Neuronal stem cell (in vitro differentiated cells): ENCODE data around the gene SMC3.

ENCODE experiments used
- DNase-seq: peaks from one replicate; pipeline ENCODE4 v3.0.0-alpha.2; 2013; ENCODE audit warnings: low spot score
- H2AFZ ChIP-seq: one replicate; pipeline ENCODE4 v1.6.1; 2013; ENCODE audit warnings: mild to moderate bottlenecking, low read length, inconsistent platforms
- H2AK5ac ChIP-seq: 2 replicates; pipeline ENCODE4 v1.6.1; 2013; ENCODE audit warnings: low read depth, mild to moderate bottlenecking, inconsistent platforms, low read length, moderate library complexity, mixed read lengths
- H2BK120ac ChIP-seq: 2 replicates; pipeline ENCODE4 v1.6.1; 2013; ENCODE audit warnings: low read depth, mild to moderate bottlenecking, inconsistent platforms, low read length, moderate library complexity, mixed read lengths
- H2BK12ac ChIP-seq: one replicate; pipeline ENCODE4 v1.6.1; 2013; ENCODE audit warnings: low read length, inconsistent platforms
- H2BK15ac ChIP-seq: 2 replicates; pipeline ENCODE4 v1.6.1; 2013; ENCODE audit warnings: mild to moderate bottlenecking, low read length, inconsistent platforms, mixed read lengths
- H2BK5ac ChIP-seq: one replicate; pipeline ENCODE4 v1.6.1; 2013; ENCODE audit warnings: inconsistent platforms, mild to moderate bottlenecking, low read length, moderate library complexity
- H3K14ac ChIP-seq: one replicate; pipeline ENCODE4 v1.6.1; 2013; ENCODE audit warnings: low read length, inconsistent platforms
- H3K18ac ChIP-seq: 2 replicates; pipeline ENCODE4 v1.6.1; 2013; ENCODE audit warnings: low read length, inconsistent platforms
- H3K23ac ChIP-seq: 2 replicates; pipeline ENCODE4 v1.6.1; 2013; ENCODE audit warnings: low read depth, mild to moderate bottlenecking, mixed read lengths, low read length, inconsistent platforms; ENCODE audit not compliant: poor library complexity
- H3K27ac ChIP-seq: replicated peaks from 3 replicates; pipeline ENCODE4 v1.5.1; 2013; ENCODE audit warnings: low read length, inconsistent platforms
- H3K27me3 ChIP-seq, 3 experiments: 2 replicates each; pipeline ENCODE4 v1.6.1; 2013; ENCODE audit warnings: low read length in 3 of 3, mild to moderate bottlenecking in 2 of 3, inconsistent platforms in 1 of 3, low read depth in 1 of 3, mixed read lengths in 1 of 3, moderate library complexity in 1 of 3; ENCODE audit not compliant: control insufficient read depth in 3 of 3, insufficient read depth in 3 of 3
- H3K36me3 ChIP-seq, 2 donors: replicated peaks in 1 of 2; 2 replicates each; pipeline ENCODE4 v1.6.1; 2013; ENCODE audit warnings: low read length in 2 of 2; ENCODE audit not compliant: control insufficient read depth in 2 of 2, insufficient read depth in 2 of 2
- H3K4ac ChIP-seq: 2 replicates; pipeline ENCODE4 v1.6.1; 2013; ENCODE audit warnings: inconsistent platforms, mild to moderate bottlenecking, low read length, moderate library complexity
- H3K4me1 ChIP-seq, 2 donors: 1 replicate in 1 of 2; 2 replicates in 1 of 2; pipeline ENCODE4 v1.6.1; 2013; ENCODE audit warnings: low read length in 2 of 2, low read depth in 1 of 2; ENCODE audit not compliant: control insufficient read depth in 2 of 2, insufficient read depth in 1 of 2
- H3K4me2 ChIP-seq: one replicate; pipeline ENCODE4 v1.6.1; 2013; ENCODE audit warnings: mild to moderate bottlenecking, low read length, inconsistent platforms; ENCODE audit not compliant: insufficient read depth, poor library complexity, severe bottlenecking
- H3K4me3 ChIP-seq, 2 donors: 2 replicates each; pipeline ENCODE4 v1.5.1; 2013; ENCODE audit warnings: low read length in 2 of 2, mild to moderate bottlenecking in 2 of 2, inconsistent platforms in 1 of 2, moderate library complexity in 1 of 2
- H3K79me1 ChIP-seq: one replicate; pipeline ENCODE4 v1.6.1; 2013; ENCODE audit warnings: low read depth, mild to moderate bottlenecking, inconsistent platforms, low read length, moderate library complexity
- H3K9ac ChIP-seq: one replicate; pipeline ENCODE4 v1.6.1; 2013; ENCODE audit warnings: mild to moderate bottlenecking, low read depth, low read length, inconsistent platforms; ENCODE audit not compliant: poor library complexity
- H3K9me3 ChIP-seq, 2 donors: replicated peaks in 1 of 2; 2 replicates each; pipeline versions ENCODE3 to v1.6.1; 2013; ENCODE audit warnings: low read length in 2 of 2, mild to moderate bottlenecking in 2 of 2, inconsistent platforms in 1 of 2, low read depth in 1 of 2, mixed read lengths in 1 of 2, moderate library complexity in 1 of 2; ENCODE audit not compliant: control insufficient read depth in 2 of 2, insufficient read depth in 1 of 2
- H4K8ac ChIP-seq: one replicate; pipeline ENCODE4 v1.6.1; 2013; ENCODE audit warnings: low read depth, mild to moderate bottlenecking, inconsistent platforms, low read length, moderate library complexity
- H4K91ac ChIP-seq: one replicate; pipeline ENCODE4 v1.6.1; 2013; ENCODE audit warnings: low read length, low read depth, mild to moderate bottlenecking, inconsistent platforms; ENCODE audit not compliant: poor library complexity
- WGBS, 2 donors: extraction: QIAGEN DNeasy Blood & Tissue Kit; methylation state at CpG; one replicate each; pipeline ENCODE4 v1.1.7; 2013; ENCODE audit warnings: missing lambda C conversion rate in 2 of 2, mixed read lengths in 1 of 2; ENCODE audit not compliant: insufficient read length in 2 of 2, insufficient replicate concordance in 1 of 2; ENCODE audit errors: extremely low coverage in 2 of 2; 5-methylcytosine and 5-hydroxymethylcytosine counted together

Gene SMC3

GRCh38 chr10:110549211-110549610 is 18.3 kb upstream of the SMC3 start:
- H3K4me3 ChIP-seq, result no peak overlapping the region
- no peak overlapping the region for H2BK120ac ChIP-seq
- H2AK5ac ChIP-seq, result no peak overlapping the region
- DNase-seq, result no peak
- H3K36me3 ChIP-seq, result no peaks in the 10 kb centered on the region
- no peak overlapping the region for H2BK5ac ChIP-seq
- H3K18ac ChIP-seq, result no peak overlapping the region
- no CpG with 5 or more reads among the region's 5 CpGs for WGBS, 2 donors
- no peak overlapping the region for H2BK15ac ChIP-seq
- no peaks in the 10 kb centered on the region for H3K79me1 ChIP-seq
- H3K14ac ChIP-seq, result no peak overlapping the region
- H3K4me1 ChIP-seq, result peaks cover 0 to 3% of the 10 kb centered on the region in 2 donors
- H3K4me2 ChIP-seq, result no peak overlapping the region
- H3K27ac ChIP-seq, result no peak overlapping the region
- H3K23ac ChIP-seq, result no peak overlapping the region
- no peak overlapping the region for H2BK12ac ChIP-seq
- no peak overlapping the region for H4K91ac ChIP-seq
- no peaks in the 10 kb centered on the region for H3K9me3 ChIP-seq
- H4K8ac ChIP-seq, result no peak overlapping the region
- peaks cover 0 to 23% (median 0%) of the 10 kb centered on the region in 3 experiments for H3K27me3 ChIP-seq
- H3K4ac ChIP-seq, result no peak overlapping the region
- no peak overlapping the region for H2AFZ ChIP-seq
- H3K9ac ChIP-seq, result no peak overlapping the region

- H3K27ac ChIP-seq, result no peak overlapping the region
- no peaks in the 10 kb centered on the region for H3K79me1 ChIP-seq
- H4K91ac ChIP-seq, result no peak overlapping the region
- no peak overlapping the region for H2BK15ac ChIP-seq
- no peaks in the 10 kb centered on the region for H3K36me3 ChIP-seq
- H2BK120ac ChIP-seq, result no peak overlapping the region
- no peak overlapping the region for H3K9ac ChIP-seq
- H3K23ac ChIP-seq, result no peak overlapping the region
- H2AK5ac ChIP-seq, result no peak overlapping the region
- peak overlapping the region; percentile 76 for H2AFZ ChIP-seq
- no peak overlapping the region for H2BK5ac ChIP-seq
- no peak overlapping the region for H2BK12ac ChIP-seq
- H3K4me2 ChIP-seq, result no peak overlapping the region
- H3K9me3 ChIP-seq, result no peaks in the 10 kb centered on the region
- H3K14ac ChIP-seq, result no peak overlapping the region
- no peak overlapping the region for H3K4me3 ChIP-seq
- no peak for DNase-seq
- H3K4ac ChIP-seq, result no peak overlapping the region
- H3K4me1 ChIP-seq, result no peaks in the 10 kb centered on the region
- peaks cover 0 to 16% (median 0%) of the 10 kb centered on the region in 3 experiments for H3K27me3 ChIP-seq
- H4K8ac ChIP-seq, result no peak overlapping the region
- no peak overlapping the region for H3K18ac ChIP-seq
- WGBS, 2 donors, result no CpG with 5 or more reads among the region's 2 CpGs
Observed at GRCh38 chr10:110553905-110554304, 13.6 kb upstream of the SMC3 start.

GRCh38 chr10:110556296-110556695 is 11.2 kb upstream of the SMC3 start:
- H3K18ac ChIP-seq, result no peak overlapping the region
- H2BK15ac ChIP-seq, result no peak overlapping the region
- no peak overlapping the region for H3K4ac ChIP-seq
- WGBS, 2 donors, result no CpG with 5 or more reads among the region's 1 CpG
- H2AK5ac ChIP-seq, result no peak overlapping the region
- H2AFZ ChIP-seq, result no peak overlapping the region
- H3K79me1 ChIP-seq, result no peaks in the 10 kb centered on the region
- H2BK12ac ChIP-seq, result no peak overlapping the region
- H3K4me3 ChIP-seq, result no peak overlapping the region
- no peak overlapping the region for H2BK5ac ChIP-seq
- DNase-seq, result no peak
- no peak overlapping the region for H2BK120ac ChIP-seq
- peaks cover 0 to 5% of the 10 kb centered on the region in 2 donors for H3K9me3 ChIP-seq
- H4K91ac ChIP-seq, result no peak overlapping the region
- H3K23ac ChIP-seq, result no peak overlapping the region
- no peak overlapping the region for H3K4me2 ChIP-seq
- no peaks in the 10 kb centered on the region for H3K36me3 ChIP-seq
- no peak overlapping the region for H3K14ac ChIP-seq
- peaks cover 0 to 6% (median 0%) of the 10 kb centered on the region in 3 experiments for H3K27me3 ChIP-seq
- no peak overlapping the region for H4K8ac ChIP-seq
- H3K27ac ChIP-seq, result no peak overlapping the region
- H3K4me1 ChIP-seq, result no peaks in the 10 kb centered on the region
- no peak overlapping the region for H3K9ac ChIP-seq

- Histone ChIP-seq H3K14ac (no peak overlapping the region), H3K27ac (no peak overlapping the region), H4K8ac (no peak overlapping the region), H2AK5ac (no peak overlapping the region), H4K91ac (no peak overlapping the region), H2BK120ac (no peak overlapping the region), H3K27me3 (no peaks in the 10 kb centered on the region), H3K36me3 (no peaks in the 10 kb centered on the region), H3K4me2 (no peak overlapping the region), H3K79me1 (no peaks in the 10 kb centered on the region), H3K9me3 (peaks cover 0 to 5% of the 10 kb centered on the region in 2 donors), H3K23ac (no peak overlapping the region), H2BK5ac (no peak overlapping the region), H3K4me3 (no peak overlapping the region), H3K4me1 (no peaks in the 10 kb centered on the region), H2BK15ac (no peak overlapping the region), H2BK12ac (no peak overlapping the region), H2AFZ (no peak overlapping the region), H3K18ac (no peak overlapping the region), H3K9ac (no peak overlapping the region), H3K4ac (no peak overlapping the region)
- WGBS, 2 donors, result no CpG with 5 or more reads among the region's 9 CpGs
- peak; percentile 31 for DNase-seq
Observed at GRCh38 chr10:110556969-110557601, 10.4 kb upstream of the SMC3 start.
